HFFc6 (cell line): Measurements from ENCODE around the gene SLC4A8. TPM values are rescaled to one million over a fixed set of nuclear protein-coding genes. Genes with fewer than 3 reads are reported as not detected.
A peak's percentile ranks its signal among the peaks of the same experiment; 100 is the strongest.

ENCODE experiments used
- DNase-seq: peaks from one replicate; pipeline ENCODE4 v3.0.0-alpha.2; 2018
- H3K27ac Mint-ChIP-seq: 2 replicates; pipeline ENCODE4 v1.8.0; 2020; ENCODE audit warnings: mild to moderate bottlenecking, mixed read lengths
- H3K27me3 Mint-ChIP-seq: 2 replicates; pipeline ENCODE4 v1.8.0; 2021; ENCODE audit warnings: mild to moderate bottlenecking, moderate library complexity, mixed read lengths; ENCODE audit not compliant: insufficient read depth
- H3K36me3 Mint-ChIP-seq: 2 replicates; pipeline ENCODE4 v1.8.0; 2021; ENCODE audit warnings: low read depth, mixed read lengths
- H3K4me1 Mint-ChIP-seq: 2 replicates; pipeline ENCODE4 v1.8.0; 2020; ENCODE audit warnings: low read depth, mixed read lengths
- H3K4me3 Mint-ChIP-seq: 2 replicates; pipeline ENCODE4 v1.8.0; 2020; ENCODE audit warnings: mild to moderate bottlenecking, moderate library complexity, mixed read lengths
- H3K9me3 Mint-ChIP-seq: 2 replicates; pipeline ENCODE4 v1.8.0; 2020; ENCODE audit warnings: mild to moderate bottlenecking, mixed read lengths
- total RNA-seq, 6 experiments: library from RNA; stranded (reverse); fragmentation: NEBNext Ultra II Directional; extraction: Animal tissue kit (Norgen Biotek cat#: 25700); gene quantifications; 2 replicates in 1 of 6; 3 replicates in 5 of 6; pipeline ENCODE4 v1.2.3, GENCODE V29; 2021
- TF ChIP-seq, protein P1 (sequence below): fragments of 200-600 bp; sonication (generic); IDR thresholded peaks from 2 replicates; pipeline ENCODE4 v1.5.0; 2021; ENCODE audit warnings: antibody characterized with exemption, mild to moderate bottlenecking

SLC4A8 gene
- total RNA-seq, 6 experiments from 2014 or later = 10.2 to 21.9 (median 14.4) TPM

DNA sequence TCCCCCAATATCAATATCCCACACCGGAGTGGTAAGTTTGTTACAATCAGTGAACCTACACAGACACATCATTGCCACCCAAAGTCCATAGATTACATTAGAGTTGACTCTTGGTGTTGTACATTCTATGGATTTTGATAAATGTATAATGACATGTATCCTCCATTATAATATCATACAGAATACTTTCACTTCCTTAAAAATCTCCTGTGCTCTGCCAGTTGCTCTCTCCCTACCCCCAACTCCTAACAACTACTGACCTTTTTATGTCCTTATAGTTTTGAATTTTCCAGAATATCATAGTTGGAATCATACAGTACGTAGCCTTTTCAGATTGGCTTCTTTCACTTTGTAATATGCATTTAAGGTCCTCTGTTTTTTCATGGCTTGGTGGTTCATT, 48.4 kb downstream of the SLC4A8 start:
- Mint-ChIP-seq H3K4me1 (no peaks in the 10 kb centered on the region), H3K36me3 (peaks cover 21% of the 10 kb centered on the region), H3K27ac (no peak overlapping the region), H3K27me3 (no peaks in the 10 kb centered on the region; the same call in 1 of the 2 replicates), H3K4me3 (no peak overlapping the region), H3K9me3 (no peaks in the 10 kb centered on the region)
- TF ChIP-seq, protein P1, sequence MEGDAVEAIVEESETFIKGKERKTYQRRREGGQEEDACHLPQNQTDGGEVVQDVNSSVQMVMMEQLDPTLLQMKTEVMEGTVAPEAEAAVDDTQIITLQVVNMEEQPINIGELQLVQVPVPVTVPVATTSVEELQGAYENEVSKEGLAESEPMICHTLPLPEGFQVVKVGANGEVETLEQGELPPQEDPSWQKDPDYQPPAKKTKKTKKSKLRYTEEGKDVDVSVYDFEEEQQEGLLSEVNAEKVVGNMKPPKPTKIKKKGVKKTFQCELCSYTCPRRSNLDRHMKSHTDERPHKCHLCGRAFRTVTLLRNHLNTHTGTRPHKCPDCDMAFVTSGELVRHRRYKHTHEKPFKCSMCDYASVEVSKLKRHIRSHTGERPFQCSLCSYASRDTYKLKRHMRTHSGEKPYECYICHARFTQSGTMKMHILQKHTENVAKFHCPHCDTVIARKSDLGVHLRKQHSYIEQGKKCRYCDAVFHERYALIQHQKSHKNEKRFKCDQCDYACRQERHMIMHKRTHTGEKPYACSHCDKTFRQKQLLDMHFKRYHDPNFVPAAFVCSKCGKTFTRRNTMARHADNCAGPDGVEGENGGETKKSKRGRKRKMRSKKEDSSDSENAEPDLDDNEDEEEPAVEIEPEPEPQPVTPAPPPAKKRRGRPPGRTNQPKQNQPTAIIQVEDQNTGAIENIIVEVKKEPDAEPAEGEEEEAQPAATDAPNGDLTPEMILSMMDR = no peak
- DNase-seq = no peak

DNA sequence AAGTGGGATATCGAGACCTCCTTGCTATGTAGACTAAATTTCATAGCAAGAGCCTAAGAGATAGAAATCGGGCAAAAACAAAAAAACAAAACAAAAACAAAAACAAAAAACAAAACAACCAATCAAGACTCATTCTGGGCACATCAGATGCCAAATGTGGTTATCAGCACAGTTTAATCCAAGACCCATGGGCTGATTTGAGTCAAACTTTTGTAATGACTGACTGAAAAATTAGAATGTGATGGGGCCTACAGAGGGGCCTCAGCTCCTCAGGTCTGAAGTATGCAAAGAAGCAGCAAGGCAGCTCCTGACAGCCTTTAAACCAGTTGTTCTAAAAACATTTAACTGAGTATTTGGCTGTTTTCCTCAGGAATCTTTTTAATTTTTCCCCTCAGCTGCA, 49.3 kb downstream of the SLC4A8 start:
- H3K4me1 Mint-ChIP-seq = no peaks in the 10 kb centered on the region
- H3K27ac Mint-ChIP-seq = no peak overlapping the region
- H3K9me3 Mint-ChIP-seq = no peaks in the 10 kb centered on the region
- no peak for DNase-seq
- no peaks in the 10 kb centered on the region; the same call in 1 of the 2 replicates for H3K27me3 Mint-ChIP-seq
- peaks cover 18% of the 10 kb centered on the region for H3K36me3 Mint-ChIP-seq
- TF ChIP-seq, protein P1 = no peak
- no peak overlapping the region for H3K4me3 Mint-ChIP-seq

DNA sequence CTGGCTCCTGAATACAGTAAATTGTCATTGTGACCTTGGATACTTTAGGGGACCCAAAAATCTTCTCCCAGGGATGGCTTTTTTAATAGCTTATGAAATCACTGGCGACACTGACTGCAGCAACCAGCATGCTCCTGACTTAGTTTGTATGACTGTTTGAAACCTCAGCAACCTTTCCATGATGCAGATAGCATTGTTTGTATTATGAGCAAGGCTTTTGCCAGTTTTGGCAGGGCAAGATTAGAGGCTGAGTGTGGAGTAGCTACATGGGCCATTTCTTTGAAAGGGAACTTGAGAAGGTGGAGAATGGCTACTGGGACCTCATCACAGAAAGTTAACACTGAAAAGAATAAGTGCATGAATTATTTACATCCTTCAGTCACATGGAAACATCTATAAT, 50.9 kb downstream of the SLC4A8 start:
- H3K27ac Mint-ChIP-seq = no peak overlapping the region
- TF ChIP-seq, protein P1 = no peak
- no peaks in the 10 kb centered on the region for H3K9me3 Mint-ChIP-seq
- H3K36me3 Mint-ChIP-seq = peaks cover 18% of the 10 kb centered on the region
- H3K4me3 Mint-ChIP-seq = no peak overlapping the region
- H3K27me3 Mint-ChIP-seq = no peaks in the 10 kb centered on the region; the same call in 1 of the 2 replicates
- no peak for DNase-seq
- H3K4me1 Mint-ChIP-seq = no peaks in the 10 kb centered on the region

DNA sequence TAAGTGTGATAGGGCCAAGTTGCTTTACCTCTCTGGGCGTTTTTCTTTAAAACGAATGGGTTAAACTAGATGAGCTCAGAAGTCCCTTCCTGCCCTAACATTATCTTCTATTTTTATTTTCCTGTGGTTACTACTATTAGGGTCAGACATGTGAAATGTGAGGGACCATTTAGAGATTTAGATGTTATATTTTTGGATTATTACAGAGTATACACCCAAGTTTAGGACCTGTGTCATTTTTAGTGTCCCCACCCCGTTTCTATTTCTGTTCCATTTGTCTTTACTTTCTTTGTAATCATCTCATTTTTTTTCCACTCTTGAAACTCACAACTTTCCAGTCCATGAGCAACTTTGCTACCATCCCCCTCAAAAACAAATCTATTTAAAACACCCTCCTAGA, 56.3 kb downstream of the SLC4A8 start:
- Mint-ChIP-seq H3K9me3 (no peaks in the 10 kb centered on the region), H3K36me3 (0 out of 2 replicates have a peak, but pooled peaks cover under 1% of the 10 kb centered on the region), H3K4me3 (no peak overlapping the region), H3K4me1 (peaks cover 9% of the 10 kb centered on the region), H3K27me3 (no peaks in the 10 kb centered on the region), H3K27ac (no peak overlapping the region)
- no peak for DNase-seq
- TF ChIP-seq, protein P1 = no peak

DNA sequence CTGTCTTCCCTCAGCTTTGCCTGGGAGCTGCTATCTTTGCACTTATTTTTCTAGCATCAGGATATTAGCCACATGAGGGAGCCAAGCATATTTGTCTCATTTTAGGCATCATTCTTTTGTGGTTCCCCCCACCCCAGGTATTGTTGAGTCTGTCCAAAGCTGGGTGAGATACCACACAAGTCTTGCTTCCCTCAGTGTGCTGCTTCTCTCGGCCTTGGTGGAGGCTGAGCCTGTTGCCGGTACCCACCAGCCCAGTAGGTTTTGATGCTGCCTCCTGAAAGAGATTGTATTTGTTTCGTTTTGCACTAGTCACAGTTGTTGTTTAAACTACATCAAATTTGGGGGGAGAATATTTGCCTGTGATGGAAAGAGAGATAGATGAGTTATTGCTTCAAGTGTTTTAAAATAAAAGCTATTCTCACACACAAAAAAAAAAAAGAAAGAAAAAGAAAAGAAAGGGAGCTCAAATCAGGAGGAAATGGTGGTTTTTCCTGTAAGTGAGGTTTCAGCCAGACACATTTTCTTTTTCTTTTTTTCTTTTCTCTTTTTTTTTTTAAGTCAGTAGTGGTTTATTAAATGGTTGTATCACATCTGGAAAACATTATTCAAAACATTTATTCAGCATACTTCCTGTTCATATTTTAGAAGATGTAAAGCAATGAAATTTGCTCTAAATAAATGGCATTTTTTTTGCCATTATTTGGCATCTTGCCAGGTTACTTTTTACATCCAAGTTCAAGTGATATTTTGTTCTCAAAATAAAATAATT, 58.5 kb downstream of the SLC4A8 start:
- Mint-ChIP-seq H3K4me3 (peak overlapping the region; percentile 59), H3K4me1 (peaks cover 9% of the 10 kb centered on the region), H3K27ac (peak overlapping the region; percentile 61), H3K36me3 (no peaks in the 10 kb centered on the region), H3K27me3 (no peaks in the 10 kb centered on the region), H3K9me3 (no peaks in the 10 kb centered on the region)
- DNase-seq = no peak
- TF ChIP-seq, protein P1 = peak; percentile 12; the same call in 1 of the 2 replicates
